Endodermal cell (in vitro differentiated cells): ENCODE measurements around the gene RBCK1. TPM values are rescaled to one million over a fixed set of nuclear protein-coding genes. Genes with fewer than 3 reads are reported as not detected.

ENCODE experiments used
- DNase-seq: peaks from one replicate; pipeline ENCODE4 v3.0.0-alpha.2; 2017
- H3K27ac ChIP-seq: 2 replicates; pipeline ENCODE4 v1.5.1; 2013; ENCODE audit warnings: mild to moderate bottlenecking, low read depth, low read length, moderate library complexity
- H3K27me3 ChIP-seq: 2 replicates; pipeline ENCODE4 v1.6.1; 2013; ENCODE audit warnings: mild to moderate bottlenecking, low read length, moderate library complexity; ENCODE audit not compliant: insufficient read depth, control insufficient read depth, poor library complexity, severe bottlenecking
- H3K36me3 ChIP-seq: 2 replicates; pipeline ENCODE4 v1.7.0; 2013; ENCODE audit warnings: mild to moderate bottlenecking, low read length, moderate library complexity; ENCODE audit not compliant: control insufficient read depth, insufficient read depth
- H3K4me1 ChIP-seq: one replicate; pipeline ENCODE4 v1.7.0; 2013; ENCODE audit warnings: low read length; ENCODE audit not compliant: control insufficient read depth, insufficient read depth
- H3K4me3 ChIP-seq: 2 replicates; pipeline ENCODE4 v1.5.1; 2013; ENCODE audit warnings: mild to moderate bottlenecking, low read length, moderate library complexity
- H3K9ac ChIP-seq: 2 replicates; pipeline ENCODE4 v1.6.1; 2013; ENCODE audit warnings: mild to moderate bottlenecking, low read length, moderate library complexity; ENCODE audit not compliant: poor library complexity, severe bottlenecking; ENCODE audit errors: extremely low read depth
- H3K9me3 ChIP-seq: 2 replicates; pipeline ENCODE4 v1.6.1; 2013; ENCODE audit warnings: mild to moderate bottlenecking, low read length, moderate library complexity; ENCODE audit not compliant: control insufficient read depth
- H3K27ac Mint-ChIP-seq: 2 replicates; pipeline ENCODE4 v1.8.0; 2020; ENCODE audit warnings: mixed read lengths
- H3K27me3 Mint-ChIP-seq: 2 replicates; pipeline ENCODE4 v1.8.0; 2021; ENCODE audit warnings: mild to moderate bottlenecking, mixed read lengths; ENCODE audit not compliant: insufficient read depth
- H3K36me3 Mint-ChIP-seq: 2 replicates; pipeline ENCODE4 v1.8.0; 2020; ENCODE audit warnings: low read depth, mixed read lengths
- H3K4me1 Mint-ChIP-seq: 2 replicates; pipeline ENCODE4 v1.8.0; 2020; ENCODE audit warnings: mixed read lengths
- H3K4me3 Mint-ChIP-seq: 2 replicates; pipeline ENCODE4 v1.8.0; 2020; ENCODE audit warnings: mild to moderate bottlenecking, moderate library complexity, mixed read lengths
- H3K9me3 Mint-ChIP-seq: 2 replicates; pipeline ENCODE4 v1.8.0; 2020; ENCODE audit warnings: mild to moderate bottlenecking, mixed read lengths
- WGBS, 2 experiments: methylation state at CpG; one replicate each; pipeline versions ENCODE4 v1.1.5 to v1.1.7; 2013; ENCODE audit warnings: missing lambda C conversion rate in 2 of 2, mixed read lengths in 1 of 2; ENCODE audit not compliant: insufficient coverage in 1 of 2, insufficient read length in 1 of 2; 5-methylcytosine and 5-hydroxymethylcytosine counted together
- total RNA-seq, 2 donors: library from RNA; stranded (reverse); fragmentation: NEBNext Ultra II Directional in 1 of 2; extraction: Animal tissue kit (Norgen Biotek cat#: 25700) in 1 of 2; gene quantifications; 2 replicates in 1 of 2; 3 replicates in 1 of 2; pipeline ENCODE4 v1.2.1, GENCODE V29; 2021
- TF ChIP-seq, protein P1 (sequence below): fragments of 200-600 bp; sonication (generic); conservative IDR thresholded peaks from 2 replicates; pipeline ENCODE4 v1.5.0; 2021; ENCODE audit warnings: antibody characterized with exemption, mild to moderate bottlenecking

The RBCK1 gene
- total RNA-seq, 2 donors from 2014 or later, result 61.7 to 63.7 TPM

GRCh38 chr20:426566-426965 lies 18.5 kb downstream of the RBCK1 start:
- Histone ChIP-seq H3K27ac (no peak overlapping the region), H3K27me3 (no peaks in the 10 kb centered on the region), H3K36me3 (peaks cover 37% of the 10 kb centered on the region), H3K9ac (no peak overlapping the region), H3K9me3 (no peaks in the 10 kb centered on the region), H3K4me3 (no peak overlapping the region), H3K4me1 (no peaks in the 10 kb centered on the region)
- TF ChIP-seq, protein P1, sequence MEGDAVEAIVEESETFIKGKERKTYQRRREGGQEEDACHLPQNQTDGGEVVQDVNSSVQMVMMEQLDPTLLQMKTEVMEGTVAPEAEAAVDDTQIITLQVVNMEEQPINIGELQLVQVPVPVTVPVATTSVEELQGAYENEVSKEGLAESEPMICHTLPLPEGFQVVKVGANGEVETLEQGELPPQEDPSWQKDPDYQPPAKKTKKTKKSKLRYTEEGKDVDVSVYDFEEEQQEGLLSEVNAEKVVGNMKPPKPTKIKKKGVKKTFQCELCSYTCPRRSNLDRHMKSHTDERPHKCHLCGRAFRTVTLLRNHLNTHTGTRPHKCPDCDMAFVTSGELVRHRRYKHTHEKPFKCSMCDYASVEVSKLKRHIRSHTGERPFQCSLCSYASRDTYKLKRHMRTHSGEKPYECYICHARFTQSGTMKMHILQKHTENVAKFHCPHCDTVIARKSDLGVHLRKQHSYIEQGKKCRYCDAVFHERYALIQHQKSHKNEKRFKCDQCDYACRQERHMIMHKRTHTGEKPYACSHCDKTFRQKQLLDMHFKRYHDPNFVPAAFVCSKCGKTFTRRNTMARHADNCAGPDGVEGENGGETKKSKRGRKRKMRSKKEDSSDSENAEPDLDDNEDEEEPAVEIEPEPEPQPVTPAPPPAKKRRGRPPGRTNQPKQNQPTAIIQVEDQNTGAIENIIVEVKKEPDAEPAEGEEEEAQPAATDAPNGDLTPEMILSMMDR, result no peak
- Mint-ChIP-seq H3K9me3 (no peaks in the 10 kb centered on the region), H3K36me3 (peaks cover 62% of the 10 kb centered on the region), H3K4me3 (no peak overlapping the region), H3K27ac (no peak overlapping the region), H3K27me3 (no peaks in the 10 kb centered on the region), H3K4me1 (no peaks in the 10 kb centered on the region)
- 97 to 100% methylated on average over 1 to 2 of the region's 2 CpGs for WGBS, 2 experiments
- no peak for DNase-seq

DNA sequence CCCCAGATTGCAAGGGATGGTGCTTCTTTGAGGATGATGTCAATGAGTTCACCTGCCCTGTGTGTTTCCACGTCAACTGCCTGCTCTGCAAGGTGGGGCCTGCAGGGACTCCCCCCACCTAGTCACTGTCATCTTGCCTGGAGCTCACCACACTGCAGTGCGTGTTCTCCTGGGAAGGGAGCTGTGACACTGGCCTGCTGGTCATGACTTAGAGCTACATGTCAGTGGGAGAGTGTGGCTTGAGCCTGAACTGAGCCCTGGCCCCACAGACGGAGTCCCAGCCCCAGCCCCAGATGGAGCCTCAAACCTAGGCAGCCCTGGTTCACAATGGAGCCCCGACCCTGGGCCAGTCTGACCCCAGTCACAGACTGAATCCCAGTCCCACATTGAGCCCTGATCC lies 19.3 kb downstream of the RBCK1 start:
- no peak for DNase-seq
- no peaks in the 10 kb centered on the region for H3K9me3 Mint-ChIP-seq
- Histone ChIP-seq H3K27ac (no peak overlapping the region), H3K4me3 (no peak overlapping the region), H3K9me3 (no peaks in the 10 kb centered on the region), H3K27me3 (no peaks in the 10 kb centered on the region), H3K9ac (no peak overlapping the region), H3K36me3 (peaks cover 30% of the 10 kb centered on the region), H3K4me1 (no peaks in the 10 kb centered on the region)
- H3K27ac Mint-ChIP-seq, result no peak overlapping the region
- peaks cover 55% of the 10 kb centered on the region for H3K36me3 Mint-ChIP-seq
- TF ChIP-seq, protein P1, result no peak
- H3K27me3 Mint-ChIP-seq, result no peaks in the 10 kb centered on the region
- no peak overlapping the region for H3K4me3 Mint-ChIP-seq
- no peaks in the 10 kb centered on the region for H3K4me1 Mint-ChIP-seq
- WGBS, 2 experiments, result 91 to 100% methylated on average over 3 to 4 of the region's 4 CpGs

GRCh38 chr20:427849-428657 lies 20.0 kb downstream of the RBCK1 start:
- Histone ChIP-seq H3K4me1 (no peaks in the 10 kb centered on the region), H3K27me3 (no peaks in the 10 kb centered on the region), H3K27ac (no peak overlapping the region), H3K9ac (no peak overlapping the region), H3K36me3 (peaks cover 26% of the 10 kb centered on the region), H3K9me3 (no peaks in the 10 kb centered on the region), H3K4me3 (no peak overlapping the region)
- Mint-ChIP-seq H3K4me3 (no peak overlapping the region), H3K4me1 (no peaks in the 10 kb centered on the region), H3K27me3 (no peaks in the 10 kb centered on the region), H3K27ac (no peak overlapping the region), H3K9me3 (no peaks in the 10 kb centered on the region), H3K36me3 (peaks cover 50% of the 10 kb centered on the region)
- TF ChIP-seq, protein P1, result no peak
- no peak for DNase-seq
- 93 to 96% methylated on average over 9 to 14 of the region's 14 CpGs for WGBS, 2 experiments
